ENCODE data around the gene MAX.
A peak's percentile ranks its signal among the peaks of the same experiment; 100 is the strongest.

The MAX gene

DNA sequence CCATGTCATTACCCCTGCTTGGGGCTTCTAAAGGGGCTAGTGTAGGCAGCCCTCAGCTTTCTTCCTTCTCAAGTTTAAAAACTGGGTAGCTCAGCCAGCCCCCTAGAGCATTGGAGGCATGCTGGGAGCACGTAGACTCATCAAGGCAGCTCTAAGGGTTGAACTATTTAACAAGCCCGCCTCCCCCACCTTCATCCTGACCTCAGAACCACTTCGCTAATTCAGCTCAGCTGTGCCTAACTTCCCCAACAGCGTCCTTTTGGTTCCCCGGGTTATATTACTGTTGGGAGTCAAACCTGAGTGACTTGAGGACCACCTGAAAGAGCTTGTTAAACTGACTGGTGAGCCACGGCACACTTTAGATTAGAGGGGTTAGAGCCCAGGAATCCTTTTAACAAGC is 30.1 kb downstream of the MAX start:
- no peak for DNase-seq

DNA sequence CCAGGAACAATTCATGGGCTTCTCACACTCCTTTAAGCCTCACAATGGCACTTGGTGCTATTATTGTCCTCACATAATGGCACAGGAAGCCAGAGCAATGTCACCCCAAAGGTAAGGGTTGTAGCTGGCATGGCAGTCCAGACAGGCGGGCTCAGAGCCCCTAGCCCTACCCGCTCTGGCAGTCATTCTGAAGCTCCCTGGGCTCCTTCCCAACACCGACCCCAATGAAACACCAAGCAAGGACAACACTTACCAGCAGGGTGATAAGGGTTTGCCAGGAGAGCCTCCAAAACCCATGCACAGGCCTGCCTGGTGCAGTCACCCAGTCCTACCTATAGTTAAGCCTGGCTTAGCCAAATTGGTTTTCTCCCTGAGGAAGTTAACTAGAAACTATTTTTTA is 30.8 kb downstream of the MAX start:
- no peak for DNase-seq

DNA sequence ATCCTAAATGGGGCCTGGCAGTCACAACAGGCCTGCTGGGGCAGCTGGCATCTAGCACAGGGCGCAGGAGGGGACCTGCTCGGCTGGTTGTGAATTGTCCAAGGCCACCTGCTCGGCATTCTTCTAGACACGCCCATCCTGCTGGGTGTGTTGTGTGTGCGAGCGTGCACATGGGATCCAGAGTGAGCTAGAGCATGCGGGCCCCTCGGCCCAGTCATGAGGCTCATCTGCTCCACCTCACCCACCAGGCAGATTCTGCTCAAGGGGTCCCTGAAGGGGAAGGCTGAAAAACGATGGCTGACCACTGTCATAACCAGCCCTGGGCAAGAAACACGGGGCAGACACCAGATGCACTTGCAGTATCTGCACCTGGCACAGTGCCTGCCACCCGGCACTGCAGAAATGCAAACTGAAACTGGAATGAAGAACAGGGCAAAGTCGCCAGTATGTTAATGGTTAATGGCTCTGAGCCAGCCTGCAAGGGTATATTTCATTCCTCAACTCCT is 31.8 kb downstream of the MAX start:
- no peak for DNase-seq

DNA sequence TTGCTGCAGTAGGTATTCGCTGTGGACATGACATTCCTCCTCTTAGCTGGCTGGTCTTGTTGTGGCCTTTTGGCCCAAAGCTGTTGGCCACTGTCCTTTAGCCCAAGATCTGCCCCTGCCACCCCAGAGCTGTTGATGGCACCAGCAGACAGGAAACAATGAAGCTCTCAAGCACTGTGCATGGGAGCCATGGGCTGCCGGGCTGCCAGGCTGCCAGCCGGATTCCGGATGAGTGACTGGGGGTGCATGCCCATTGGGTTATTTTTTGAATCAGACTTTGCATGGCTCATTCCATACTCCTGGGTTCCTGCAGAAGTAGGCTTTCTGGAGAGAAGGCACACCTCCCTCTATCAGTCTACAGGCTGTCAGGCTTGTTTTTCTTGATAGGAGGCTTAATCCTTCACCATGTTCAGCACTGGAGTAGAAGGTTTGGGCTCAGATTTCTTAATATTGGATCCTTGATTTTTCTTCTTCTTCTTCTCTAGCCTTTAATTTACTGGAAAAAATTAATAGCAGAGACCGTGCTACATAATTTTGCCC is 32.4 kb downstream of the MAX start:
- no peak for DNase-seq

DNA sequence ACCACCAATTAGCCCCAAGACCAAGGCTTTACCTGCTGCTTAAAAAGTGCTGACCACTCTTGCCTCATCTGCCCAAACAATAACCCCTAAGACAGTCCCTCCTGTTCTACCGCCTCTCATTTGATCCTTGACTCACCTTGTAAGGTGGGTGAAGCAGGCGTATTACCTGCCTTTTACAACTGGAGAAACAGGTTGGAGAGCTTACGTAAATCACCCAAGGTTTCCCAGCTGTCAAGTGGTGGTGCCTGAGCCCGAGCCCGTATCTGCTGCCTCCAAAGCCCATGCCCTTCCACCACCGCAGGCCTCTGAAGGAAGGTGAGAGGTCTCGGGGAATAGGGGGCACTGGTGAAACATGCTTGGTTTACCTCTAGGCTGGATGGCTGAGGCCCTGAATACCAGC is 36.6 kb downstream of the MAX start:
- no peak for DNase-seq

DNA sequence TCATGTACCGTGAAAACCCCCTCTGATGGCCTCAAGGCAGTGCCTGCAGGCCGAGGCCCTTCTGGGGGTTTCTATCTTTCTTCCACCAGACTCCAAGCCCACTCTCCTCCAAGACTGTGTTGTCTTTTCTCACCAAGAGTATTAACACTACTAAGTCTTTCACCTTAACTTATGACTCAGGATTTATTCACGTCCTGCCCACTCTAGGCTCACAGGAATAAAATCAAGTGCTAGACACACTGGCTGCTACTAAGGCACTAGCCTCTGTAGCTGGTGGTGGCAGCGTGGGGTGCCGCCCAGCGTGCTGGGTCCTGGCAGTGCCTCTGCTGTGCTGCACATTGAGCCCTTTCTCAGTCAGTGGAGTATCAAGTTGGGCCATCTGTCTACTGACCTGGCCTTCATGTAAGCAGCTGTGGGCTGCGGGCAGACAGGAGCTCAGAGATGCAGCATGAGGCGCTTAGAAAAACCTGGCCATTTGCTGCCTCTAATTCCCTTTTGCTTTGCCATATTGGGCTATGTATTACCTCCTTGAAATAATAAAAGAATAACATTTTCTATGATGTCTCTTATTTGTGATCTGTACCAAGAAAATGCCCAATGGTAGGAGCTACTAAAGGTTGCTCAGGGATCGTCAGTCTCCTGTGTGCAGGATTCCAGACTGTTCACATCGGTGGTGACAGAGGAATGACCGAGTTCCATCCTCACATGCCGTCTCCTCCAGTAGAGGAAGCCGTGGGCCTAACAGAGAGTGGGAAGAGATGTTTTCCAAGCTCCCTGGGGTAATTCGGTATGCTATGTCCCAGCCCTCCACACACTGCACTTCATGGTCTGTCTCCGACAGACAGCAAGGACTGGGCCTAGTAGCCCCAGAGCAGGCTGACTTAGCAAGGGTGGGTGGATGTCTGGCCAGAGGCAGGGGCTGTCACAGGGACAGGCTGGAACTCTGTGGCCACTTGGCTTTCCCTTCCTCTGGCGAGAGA is 39.9 kb downstream of the MAX start:
- peak; percentile 44 for DNase-seq

DNA sequence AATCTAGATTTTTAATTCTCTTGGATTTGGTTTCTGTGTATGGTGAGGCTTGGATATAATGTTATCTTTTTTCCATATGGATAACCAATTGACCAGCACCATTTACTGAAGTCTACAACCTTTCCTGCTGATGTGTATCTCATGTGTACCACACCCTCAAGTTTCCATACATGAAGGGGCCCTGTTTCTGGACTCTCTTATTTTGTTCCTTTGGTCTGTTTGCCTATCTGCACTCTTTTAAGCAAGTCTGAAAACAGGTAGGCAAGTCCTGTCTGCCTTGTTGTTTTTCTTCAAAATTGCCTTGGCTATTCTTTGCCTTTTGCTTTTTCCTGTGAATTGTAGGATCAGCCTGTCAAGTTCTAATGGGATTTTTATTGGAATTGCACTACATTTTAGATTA is 44.6 kb downstream of the MAX start:
- no peak for DNase-seq

DNA sequence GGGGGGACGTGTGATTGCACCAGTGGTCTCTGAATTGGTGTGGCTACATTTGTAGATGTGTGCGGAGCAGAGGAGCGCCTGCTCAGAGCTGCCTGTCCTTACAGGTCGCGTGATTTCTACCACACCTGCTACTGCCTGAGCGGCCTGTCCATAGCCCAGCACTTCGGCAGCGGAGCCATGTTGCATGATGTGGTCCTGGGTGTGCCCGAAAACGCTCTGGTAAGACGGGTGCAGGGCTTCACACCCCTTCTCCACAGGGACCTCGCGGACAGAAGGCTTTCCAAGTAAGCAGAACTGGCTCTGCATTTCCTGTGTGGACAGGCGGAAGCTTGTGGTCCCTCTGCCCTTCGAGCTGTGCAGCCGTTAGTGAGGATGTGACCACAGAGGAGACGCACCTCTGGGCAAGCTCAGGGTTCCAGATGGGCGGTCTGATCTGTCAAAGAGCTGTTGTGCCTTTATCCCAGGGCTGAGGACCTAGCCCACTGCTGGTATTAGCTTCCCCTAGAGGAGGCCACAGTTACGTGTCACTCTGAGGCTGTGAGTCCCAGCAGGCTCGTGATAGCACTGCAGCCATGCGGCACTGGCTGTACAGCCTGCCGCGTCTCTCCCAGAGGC is 47.7 kb downstream of the MAX start:
- DNase-seq: no peak

DNA sequence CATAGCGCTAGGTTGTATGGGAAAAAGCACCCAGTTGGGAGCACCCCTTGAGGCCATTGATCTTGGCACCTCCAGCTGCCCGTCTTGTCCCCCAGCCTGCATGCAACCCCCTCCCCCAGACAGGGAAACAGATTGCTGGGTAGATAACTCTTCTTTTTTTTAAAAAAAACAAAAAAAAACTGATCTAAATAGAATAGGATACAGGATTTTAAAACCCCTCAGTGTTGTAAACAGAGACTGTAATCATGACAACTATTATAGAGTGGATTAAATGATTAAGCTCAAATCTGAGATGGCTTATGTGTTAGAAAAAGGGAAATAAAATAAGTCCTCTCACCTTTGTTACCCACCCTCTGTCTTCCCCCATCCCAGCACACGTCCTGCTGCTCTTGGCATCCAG is 48.9 kb downstream of the MAX start:
- no peak for DNase-seq

DNA sequence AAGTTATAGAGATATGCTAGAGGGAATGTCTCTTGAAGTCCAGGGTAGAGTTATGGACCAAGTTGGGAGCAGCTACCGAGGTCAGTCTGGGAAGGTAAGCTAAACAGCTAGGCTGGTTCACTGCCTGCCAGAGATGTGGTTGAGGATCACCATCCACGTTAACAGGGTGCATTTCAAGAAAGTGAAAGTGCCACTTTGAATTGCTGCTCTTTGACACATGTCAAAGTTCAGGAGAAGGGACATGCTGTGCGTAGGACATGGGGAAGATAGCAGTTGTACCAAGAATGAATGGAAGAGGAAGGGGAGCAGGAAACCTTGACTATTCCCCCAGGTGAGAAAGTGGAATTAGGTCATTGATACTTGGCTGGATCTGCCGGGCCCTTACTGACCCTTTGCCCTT is 49.5 kb downstream of the MAX start:
- DNase-seq: no peak

DNA sequence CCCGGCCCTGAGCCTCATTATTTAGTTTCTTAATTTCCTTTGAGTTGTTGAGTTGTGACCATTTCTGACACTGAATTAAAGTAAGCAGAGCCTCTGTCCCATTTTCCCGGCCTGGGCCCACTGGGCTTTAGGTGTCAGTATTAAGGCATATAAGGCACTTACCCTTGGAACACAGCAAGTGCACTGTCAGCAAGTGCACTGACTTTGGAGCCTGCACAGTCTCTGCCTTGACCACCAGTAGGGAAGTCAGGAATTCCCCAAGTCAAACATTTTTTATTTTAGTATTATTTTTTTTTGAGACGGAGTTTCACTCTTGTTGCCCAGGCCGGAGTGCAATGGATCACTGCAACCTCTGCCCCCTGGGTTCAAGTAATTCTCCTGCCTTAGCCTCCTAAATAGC is 56.6 kb downstream of the MAX start:
- no peak for DNase-seq

DNA sequence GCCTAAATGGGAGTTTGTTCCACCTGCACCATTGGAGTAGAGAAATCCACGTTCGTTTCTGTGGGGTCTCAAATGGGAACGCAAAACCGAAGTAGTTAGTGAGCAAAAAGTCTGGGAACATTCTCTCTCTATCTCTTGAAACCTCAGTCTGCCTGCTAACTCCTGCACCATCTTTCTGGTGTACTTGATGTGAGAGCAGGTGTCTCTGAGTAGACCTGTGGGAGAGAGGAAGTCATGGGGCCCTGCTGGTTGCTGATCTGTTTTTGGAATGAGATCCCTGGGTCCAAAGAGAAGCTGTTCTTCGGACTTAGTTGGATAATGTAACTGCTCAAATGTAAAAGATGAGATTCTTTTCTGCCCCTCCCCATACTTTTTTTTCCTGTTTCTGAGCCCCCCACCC is 57.3 kb downstream of the MAX start:
- DNase-seq: no peak

DNA sequence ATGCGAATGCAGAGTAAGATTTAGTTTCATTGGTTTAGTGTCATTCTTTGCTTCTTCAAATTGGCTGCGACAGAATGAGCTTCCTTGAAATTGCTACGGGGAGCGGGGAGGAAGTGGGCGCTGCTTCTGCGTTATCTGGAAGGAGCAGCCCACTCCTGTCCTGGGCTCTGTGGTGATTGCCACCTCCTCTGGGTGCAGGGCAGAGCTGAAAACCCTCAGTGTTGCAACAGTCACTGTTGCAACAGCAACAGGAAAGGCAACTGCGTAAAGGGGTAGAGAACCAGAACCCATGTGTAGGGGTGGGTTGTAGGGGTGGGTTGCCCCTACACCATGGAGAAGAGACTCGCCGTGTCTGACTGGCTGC is 57.7 kb downstream of the MAX start:
- no peak for DNase-seq

DNA sequence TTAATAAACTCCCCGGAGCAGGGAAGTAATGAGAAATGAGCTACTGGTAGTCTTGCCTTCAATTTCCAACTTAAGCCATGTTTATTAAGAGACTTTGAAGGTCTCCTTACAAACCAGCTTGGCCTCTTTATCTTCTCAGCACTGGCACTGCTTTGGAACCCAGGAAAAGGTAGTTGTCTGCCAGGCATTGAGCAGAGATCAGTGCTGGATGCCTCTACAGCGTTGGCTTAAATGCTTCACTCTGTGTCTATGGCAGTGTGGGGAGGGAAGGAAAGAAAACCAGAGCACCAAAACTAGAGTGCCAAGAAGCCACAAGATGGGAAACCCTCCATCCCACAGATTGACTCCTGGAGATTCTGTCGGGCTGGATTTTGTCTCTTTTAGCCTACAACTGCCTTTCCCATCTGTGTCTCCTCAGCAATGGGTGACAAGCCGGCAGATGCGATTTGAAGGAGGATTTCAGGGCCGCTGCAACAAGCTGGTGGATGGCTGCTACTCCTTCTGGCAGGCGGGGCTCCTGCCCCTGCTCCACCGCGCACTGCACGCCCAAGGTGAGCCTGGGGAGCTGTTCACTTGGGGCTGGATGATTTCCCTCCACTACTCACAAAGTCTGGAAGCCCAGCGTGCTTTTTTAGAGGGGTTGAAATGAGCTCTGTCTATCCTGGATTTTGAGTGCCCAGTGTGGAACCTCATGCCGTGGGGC is 58.3 kb downstream of the MAX start:
- no peak for DNase-seq

DNA sequence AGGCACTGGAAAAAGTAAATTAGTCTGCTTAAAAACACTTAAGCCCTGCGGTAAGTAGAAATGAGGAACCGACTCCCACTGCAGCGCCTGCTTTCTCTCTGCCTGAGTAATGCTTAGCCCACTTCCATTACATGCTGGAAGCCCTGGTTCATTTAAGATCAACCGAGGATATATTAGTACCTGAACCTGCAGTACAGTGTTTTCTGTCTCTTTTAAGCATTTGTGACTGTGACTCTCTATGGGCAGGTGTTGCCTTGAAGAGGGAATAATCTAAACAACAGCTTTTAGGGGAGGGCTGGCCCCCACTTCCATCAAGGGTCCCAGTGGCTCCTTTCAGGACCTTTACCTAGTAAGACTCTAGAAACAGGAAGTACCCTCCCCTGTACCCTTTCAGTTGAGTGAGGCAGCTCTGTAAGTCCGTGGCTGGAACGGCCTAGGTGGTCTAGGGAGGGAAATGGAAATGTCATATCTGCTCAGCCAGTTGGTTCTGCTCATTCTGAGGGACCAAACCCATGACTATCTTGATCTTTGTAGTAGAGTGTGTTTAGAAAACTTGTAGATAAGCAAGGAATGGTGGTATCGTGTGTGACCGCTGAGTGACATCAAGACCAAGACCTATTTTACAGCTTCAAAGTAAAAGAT is 59.5 kb downstream of the MAX start:
- no peak for DNase-seq

DNA sequence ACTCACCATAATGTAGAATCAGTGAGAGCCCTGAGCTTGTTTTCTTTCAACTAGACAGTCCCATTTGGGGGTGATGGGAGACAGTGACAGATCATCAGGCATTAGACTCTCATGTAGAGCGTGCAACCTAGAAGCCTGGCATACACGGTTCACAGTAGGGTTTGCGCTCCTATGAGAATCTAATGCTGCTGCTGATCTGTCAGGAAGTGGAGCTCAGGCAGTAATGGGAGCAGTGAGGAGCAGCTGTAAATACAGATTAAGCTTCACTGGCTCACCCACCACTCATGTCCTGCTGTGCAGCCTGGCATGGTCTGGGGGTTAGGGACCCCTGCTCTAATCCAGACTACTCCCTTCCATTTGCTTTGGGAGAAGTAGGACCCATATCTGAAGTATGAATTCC is 60.0 kb downstream of the MAX start:
- DNase-seq: no peak

DNA sequence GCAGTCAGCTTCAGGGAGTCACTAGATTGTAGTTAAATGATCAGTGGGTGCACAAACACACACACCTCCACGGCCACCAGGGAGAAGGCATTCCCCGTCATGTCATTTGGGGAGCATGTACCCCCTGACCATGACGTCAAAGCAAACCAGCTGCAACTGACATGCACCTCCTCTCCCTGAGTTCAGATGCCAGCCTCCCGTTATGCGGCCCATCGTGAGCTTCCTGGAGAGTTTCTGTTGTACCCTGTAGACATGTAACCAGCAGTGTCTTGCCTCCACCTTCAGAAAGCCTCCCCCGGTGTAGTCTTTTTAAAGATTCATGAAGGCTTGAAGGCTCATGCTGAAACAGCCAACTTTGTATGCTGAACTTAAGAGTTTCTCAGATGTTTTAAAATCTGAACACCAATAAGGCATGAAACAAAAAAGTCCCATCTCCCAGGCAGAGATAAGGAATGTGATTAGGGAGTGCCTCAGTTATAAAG is 60.8 kb downstream of the MAX start:
- peak; percentile 38 for DNase-seq

DNA sequence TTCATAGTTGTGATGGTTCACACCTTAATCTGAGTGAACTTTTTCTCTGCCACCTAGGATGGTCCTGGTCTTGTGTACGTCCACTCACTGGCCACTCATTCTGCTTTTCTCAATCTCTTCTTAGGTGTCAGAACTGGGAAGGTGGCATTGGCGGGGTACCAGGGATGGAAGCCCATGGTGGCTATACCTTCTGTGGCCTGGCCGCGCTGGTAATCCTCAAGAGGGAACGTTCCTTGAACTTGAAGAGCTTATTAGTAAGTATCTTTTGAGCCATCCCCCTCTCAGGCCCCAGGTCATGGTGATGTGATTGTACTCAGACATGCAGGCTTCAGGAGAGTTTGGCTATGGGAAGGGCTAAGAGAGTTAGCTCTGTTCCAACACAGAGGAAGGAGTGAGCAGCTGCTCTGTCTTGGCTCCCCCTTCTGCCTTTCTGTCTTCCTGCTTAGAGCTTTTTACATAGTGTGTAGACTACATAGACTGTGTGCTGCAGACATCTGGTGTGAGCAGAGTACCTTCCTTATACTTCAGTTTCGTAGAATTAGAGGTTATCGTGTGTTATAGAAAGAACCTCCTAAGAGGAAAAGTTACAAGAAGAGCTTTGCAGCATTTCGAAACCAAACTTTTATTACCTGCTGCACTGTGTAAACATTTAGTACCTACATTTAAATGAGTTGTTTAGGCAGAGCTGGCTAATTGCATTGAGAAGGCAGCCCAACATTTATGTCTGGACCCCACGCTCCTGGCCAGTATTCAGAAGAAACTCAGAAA is 61.5 kb downstream of the MAX start:
- peak; percentile 26 for DNase-seq

DNA sequence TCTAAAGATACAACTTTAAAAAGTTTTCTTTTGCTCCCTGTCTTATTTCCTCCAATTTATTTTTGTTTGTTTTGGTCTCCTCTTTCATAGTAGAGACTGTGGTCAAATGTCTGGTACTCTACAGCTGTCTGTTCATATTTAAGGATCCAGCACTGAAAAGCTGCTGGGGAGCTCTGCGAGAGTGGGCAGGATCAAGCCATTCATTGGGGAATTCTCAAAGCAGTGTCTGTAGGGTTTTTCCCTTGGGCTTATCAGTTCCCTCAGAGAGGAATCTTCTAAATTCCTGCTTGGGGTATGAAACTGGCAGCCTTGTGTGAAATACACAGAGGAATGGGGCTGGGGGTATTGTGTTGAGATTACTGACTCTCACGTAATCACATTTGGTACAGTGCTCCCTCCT is 63.4 kb downstream of the MAX start:
- DNase-seq: peak; percentile 13

DNA sequence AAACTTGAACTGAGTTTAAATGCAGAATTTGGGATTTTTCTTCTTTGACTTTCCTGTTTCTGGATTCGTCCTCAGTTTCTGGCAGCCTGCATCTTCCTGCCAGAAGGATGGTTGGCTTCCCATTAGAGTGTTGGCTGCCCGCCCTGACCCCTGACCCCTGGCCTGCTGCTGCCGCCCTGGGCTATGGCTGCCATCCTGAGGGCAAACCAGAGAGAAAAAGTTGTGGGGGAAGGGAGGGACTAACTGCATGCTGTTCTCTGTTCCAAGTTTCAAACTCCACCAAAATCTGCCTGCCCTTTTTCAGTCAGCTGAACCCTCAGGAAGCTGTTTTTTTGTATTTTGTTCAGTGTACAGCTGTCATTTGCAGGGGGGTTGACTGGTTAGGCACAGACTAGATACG is 67.3 kb downstream of the MAX start:
- no peak for DNase-seq

DNA sequence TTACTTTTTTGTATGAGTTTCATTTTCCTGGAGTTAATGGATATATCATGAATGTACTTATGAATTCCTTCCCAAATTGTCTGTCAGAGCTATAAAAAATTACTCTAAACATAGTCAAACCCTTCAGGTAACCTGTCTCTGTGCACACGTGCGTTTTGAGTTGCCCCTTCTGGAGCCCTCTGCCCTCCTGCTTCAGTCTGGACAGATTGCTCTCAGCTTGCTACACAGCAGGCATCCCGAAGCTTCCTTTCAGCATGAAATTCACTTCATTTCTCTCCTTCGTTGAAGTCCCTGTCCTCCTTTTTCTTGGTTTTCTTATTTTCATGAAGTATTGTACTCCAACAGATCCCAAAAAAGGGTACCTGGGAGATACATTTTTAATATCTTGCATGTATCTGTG is 68.3 kb downstream of the MAX start:
- DNase-seq: no peak

DNA sequence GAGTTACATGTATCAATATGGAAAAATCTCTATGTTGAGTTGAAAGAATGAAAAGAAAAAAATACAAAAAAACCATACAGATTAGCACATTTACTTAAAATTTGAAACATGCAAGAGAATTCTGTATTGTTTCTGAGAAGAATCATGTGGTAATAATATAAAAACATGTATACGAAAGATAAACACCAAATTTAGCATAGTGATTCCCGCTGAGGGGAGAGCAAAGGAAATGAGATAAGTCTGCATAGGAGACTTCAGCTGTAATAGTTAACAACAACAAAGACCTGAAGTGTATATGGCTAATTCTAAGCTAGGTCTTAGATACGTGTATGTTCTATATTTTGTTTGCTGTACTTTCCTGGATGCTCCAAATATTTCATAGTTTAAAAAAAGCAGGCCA is 69.1 kb downstream of the MAX start:
- no peak for DNase-seq

Data from activated CD8-positive, alpha-beta memory T cell treated with anti-CD3 and anti-CD28 coated beads for 24 hours (primary cell).